ENCODE data around the gene ZFYVE27.

The ZFYVE27 gene, protein sequence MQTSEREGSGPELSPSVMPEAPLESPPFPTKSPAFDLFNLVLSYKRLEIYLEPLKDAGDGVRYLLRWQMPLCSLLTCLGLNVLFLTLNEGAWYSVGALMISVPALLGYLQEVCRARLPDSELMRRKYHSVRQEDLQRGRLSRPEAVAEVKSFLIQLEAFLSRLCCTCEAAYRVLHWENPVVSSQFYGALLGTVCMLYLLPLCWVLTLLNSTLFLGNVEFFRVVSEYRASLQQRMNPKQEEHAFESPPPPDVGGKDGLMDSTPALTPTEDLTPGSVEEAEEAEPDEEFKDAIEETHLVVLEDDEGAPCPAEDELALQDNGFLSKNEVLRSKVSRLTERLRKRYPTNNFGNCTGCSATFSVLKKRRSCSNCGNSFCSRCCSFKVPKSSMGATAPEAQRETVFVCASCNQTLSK

DNA sequence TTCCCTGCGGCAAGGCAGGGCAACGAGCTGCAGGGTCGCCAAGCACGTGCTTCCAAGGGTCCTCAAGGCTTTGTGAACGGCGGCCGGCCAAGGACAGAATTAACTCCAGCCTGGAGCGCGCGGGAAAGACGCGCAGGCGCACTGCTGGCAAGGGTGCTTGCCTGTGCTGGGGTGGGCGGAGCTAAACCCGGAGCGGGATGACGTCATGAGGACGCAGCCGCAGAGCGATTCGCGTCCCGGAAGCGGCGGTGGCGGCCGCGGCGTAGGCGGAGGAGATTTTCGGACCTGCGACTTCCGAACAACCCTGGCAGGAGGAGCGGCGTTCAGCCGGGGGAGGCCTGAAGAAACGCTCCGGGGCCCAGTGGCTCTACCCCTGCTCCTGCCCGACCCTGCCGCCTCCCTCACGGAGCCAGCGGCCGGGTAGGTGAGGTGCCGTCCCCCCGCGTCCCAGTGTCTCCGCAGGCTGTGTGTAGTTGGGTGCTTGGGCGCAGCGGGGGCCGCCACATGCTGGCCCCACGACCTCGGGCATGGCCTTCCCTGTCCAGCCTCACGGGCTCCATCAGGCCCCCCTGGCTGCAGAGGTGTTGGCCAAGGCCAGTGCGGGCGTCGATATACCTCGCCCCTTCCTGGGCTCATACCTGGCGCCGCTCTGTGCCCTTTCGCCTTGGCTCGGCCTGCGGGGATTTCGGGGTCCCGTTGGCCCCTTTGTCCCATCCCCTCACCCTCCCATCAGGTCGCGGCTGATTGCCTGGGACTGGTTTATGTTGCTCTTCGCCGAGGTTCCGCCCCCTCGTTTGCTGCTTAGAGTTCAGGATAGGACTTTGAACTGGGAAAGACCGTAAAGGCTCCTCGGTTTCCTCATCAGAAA, at the start of gene ZFYVE27:
ZFYVE27 (plus strand) TSS at position 227 of the 868 bp plus-strand sequence. CDS start 1,350 bp downstream, outside the sequence.
- in situ Hi-C loops (cut with MboI; ENCODE audit: low sequenced_read_pairs) = no loop called here

DNA sequence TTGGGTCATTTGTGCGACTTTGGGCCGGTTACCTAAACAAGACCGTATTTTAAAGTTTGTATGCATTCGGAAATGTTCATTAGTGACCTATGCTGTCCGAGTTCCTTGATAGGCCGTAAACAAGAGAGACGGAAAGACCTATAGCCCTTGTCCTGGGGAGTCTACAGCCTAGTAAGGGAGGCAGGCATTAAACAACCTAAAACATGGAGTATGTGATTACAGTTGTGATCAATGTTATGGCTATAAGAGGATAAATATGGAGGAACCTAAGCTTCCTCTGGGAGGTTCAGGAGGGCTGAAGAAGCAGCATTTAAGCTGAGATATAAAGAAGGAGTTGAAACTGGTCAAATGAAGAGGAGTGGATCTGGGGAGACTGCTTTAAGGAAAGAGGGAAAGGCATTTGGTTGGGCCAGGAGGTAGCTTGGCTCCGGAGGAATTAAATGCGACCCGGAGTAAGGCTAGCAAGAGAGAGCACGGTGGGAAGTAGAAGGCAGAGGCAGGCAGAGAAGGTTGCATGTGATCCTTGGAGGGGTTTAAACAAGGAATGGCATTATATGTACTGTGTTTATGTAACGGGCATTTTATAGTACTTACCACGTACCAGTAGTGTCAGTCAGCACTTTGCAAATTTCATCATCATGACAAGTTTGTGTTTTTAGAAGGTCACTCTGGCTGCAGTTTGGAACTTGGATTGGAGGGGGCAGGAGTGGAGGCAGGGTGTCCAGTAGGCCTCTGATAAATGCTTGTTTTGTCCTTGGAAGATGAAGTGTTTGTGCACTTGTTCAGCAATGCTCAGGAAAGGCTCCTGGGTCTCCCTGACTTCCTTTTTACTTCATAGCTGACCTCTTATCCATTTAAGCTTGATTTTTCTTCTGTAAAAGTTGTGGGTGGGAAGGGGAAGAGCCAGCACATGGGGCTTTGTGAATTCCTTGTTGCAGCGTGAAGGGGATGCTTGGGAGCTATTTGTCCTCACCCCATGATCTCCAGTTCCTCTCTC, 48.8 kb upstream of the ZFYVE27 start:
- in situ Hi-C loops (cut with MboI; ENCODE audit: low sequenced_read_pairs) = no loop called here

DNA sequence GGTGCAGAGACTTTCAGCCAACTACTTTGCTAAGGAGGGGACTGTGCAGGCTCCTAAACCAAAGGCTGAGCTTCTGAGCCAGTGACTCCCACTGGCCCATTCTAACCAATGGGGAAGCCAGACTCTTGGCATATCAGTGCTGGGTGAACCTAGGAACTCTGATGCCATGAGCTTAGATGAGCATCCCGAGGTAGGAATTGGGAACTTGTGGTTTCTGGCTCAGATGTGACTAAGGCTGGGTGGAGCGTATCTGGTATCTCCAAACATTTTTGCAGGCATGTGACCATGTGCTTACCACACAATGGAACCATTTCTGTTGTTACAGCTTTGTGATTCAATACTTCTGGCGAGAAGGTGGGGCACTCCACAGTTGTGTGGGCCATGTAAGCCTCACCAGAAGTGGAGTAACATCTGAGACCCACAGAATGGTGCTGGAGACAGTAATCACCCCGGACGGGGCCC, 47.3 kb upstream of the ZFYVE27 start:
- in situ Hi-C loops (cut with MboI; ENCODE audit: low sequenced_read_pairs) = loop anchor here (10.0 kb wide), 1 partner anchor 1285 kb away; no protein-coding TSS in a partner anchor

DNA sequence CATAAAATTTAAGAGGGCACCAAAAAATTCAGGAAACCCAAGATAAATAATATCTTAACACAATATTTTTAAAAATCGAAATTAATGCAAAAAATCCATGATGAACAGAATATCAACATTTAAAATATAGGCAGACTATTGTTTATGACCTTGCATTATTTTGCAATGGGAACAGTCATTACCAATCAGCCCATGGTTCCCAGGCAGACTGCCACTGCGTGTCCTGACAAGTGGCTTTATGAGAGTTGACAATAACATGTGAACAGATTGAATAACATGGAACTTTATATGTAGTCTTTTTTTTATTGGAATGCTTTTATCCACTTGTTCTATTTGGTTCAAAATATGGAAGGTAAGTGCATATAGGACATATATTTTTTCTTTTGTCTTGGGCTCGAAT, 46.8 kb upstream of the ZFYVE27 start:
- in situ Hi-C loops (cut with MboI; ENCODE audit: low sequenced_read_pairs) = loop anchor here (10.0 kb wide), 1 partner anchor 1285 kb away; no protein-coding TSS in a partner anchor

DNA sequence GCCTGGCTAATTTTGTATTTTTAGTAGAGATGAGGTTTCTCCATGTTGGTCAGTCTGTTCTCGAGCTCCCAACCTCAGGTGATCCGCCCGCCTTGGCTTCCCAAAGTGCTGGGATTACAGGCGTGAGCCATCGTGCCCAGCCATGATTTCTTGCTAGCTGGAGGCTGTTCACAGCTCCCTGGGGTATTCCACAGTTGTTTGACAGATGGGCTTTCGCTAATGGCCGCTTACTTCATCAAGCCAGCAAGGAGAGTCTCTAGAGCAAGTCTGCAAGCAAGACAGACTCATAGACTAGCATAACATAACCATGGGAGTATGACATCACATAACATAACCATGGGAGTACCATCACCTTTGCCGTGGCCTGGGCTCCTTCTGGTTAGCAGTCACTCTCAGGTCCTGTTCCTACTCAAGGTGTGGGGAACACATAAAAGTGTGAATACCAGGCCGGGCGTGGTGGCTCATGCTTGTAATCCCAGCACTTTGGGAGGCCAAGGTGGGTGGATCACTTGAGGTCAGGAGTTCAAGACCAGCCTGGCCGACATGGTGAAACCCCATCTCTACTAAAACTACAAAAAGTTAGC, 38.8 kb upstream of the ZFYVE27 start:
- in situ Hi-C loops (cut with MboI; ENCODE audit: low sequenced_read_pairs) = loop anchor here (10.0 kb wide), 1 partner anchor 1293 kb away; no protein-coding TSS in a partner anchor

DNA sequence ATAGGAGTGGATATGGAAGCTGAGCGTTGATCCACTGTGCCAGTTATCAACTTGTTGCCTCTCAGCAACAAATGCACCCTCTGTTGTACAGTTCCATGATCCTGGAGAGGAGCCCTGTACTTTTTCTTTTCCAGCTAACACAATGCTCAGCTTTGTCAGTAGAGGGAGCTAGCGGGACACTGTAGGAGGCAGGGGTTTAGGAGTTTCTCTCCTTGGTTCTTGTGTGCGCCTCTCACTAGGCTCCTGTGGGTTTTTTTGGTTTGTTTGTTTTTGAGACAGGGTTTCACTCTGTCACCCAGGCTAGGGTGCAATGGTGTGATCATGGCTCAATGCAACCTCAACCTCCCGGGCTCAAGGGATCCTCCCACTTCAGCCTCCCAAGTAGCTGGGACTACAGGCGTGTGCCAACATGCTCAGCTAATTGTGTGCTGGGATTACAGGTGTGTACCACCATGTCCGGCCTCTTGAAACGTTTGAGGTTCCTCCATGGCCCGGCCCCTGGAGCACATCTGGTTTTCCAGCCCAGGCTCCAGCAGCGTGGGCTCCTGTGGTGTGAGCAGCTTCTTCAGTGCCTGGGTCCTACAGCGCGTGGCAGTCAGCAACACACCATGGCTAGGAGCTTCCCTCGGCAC, 35.4 kb upstream of the ZFYVE27 start:
- in situ Hi-C loops (cut with MboI; ENCODE audit: low sequenced_read_pairs) = no loop called here

DNA sequence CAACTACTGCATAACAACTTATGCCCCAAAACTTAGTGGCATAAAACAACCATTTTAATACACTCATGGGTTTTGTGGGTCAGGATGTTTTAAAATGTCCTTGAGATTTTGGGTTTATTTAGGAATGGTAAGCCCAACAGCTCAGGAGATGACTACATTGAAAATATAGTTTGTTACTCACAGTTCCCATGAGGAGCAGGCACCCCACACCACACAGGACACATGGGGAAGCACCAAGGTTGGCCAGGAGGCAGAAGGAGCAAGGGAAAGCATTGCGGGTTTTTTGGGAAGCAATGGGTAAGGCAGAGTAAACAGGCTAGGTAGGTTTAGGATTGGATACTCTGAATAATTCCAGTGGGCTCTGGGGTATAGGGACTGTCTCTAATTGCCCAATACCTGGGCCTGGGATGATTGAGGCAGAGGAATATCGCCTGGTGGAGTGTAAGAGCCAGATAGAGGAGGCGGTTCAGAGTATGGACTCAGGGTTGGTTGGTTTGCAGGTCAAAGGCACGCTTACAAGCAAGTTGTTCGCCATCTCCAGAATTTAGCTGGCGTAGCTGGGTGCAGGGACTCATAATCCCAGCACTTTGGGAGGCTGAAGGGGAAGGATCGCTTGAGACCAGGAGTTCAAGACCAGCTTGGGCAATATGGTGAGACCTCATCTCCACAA, 33.4 kb upstream of the ZFYVE27 start:
- in situ Hi-C loops (cut with MboI; ENCODE audit: low sequenced_read_pairs) = no loop called here

DNA sequence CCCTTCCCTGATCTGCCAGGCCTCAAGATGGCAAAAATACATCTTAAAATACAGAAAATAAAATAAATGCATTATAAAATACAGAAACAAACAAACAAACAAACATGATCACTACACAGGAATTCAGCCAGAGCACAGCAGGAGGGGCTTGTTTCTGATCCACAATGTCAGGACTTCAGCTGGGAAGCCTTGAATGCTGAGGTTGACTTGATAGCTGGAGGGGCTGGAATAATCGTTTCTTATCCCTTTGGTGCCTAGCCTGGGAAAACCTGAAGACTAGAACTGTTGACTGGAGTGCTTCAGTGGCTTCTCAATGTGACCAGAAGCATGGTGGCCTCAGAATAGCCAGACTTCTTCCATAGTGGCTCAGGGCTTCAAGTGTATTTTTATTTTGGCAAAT, 32.6 kb upstream of the ZFYVE27 start:
- in situ Hi-C loops (cut with MboI; ENCODE audit: low sequenced_read_pairs) = no loop called here

DNA sequence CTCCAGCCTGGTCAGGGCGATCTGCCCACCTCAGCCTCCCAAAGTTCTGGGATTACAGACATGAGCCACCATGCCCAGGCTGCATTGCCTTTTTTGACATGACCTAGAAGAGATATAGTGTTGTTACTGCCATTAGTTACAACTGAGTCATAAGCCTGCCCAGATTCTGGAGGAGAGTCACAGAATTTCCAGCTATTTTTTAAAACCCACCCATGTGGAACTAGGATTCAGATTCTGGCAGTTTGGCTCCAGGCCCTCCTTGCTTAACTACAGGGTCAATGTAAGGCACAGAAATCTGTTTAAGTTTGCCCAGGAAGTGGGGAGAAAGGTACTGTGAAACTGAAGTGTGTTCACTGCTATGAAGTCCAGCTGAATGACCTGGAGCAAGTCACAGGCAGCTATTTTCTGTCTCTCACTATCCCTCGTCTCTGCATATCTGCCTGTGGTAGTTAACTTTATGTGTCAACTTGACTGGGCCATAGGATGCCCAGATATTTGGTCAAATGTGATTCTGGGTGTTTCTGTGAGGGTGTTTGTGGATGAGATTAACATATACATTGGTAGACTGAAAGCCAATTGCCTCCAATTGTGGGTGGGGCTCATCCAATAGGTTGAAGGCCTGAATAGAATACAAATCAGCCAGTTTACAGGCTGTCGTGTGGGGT, 31.8 kb upstream of the ZFYVE27 start:
- in situ Hi-C loops (cut with MboI; ENCODE audit: low sequenced_read_pairs) = no loop called here

DNA sequence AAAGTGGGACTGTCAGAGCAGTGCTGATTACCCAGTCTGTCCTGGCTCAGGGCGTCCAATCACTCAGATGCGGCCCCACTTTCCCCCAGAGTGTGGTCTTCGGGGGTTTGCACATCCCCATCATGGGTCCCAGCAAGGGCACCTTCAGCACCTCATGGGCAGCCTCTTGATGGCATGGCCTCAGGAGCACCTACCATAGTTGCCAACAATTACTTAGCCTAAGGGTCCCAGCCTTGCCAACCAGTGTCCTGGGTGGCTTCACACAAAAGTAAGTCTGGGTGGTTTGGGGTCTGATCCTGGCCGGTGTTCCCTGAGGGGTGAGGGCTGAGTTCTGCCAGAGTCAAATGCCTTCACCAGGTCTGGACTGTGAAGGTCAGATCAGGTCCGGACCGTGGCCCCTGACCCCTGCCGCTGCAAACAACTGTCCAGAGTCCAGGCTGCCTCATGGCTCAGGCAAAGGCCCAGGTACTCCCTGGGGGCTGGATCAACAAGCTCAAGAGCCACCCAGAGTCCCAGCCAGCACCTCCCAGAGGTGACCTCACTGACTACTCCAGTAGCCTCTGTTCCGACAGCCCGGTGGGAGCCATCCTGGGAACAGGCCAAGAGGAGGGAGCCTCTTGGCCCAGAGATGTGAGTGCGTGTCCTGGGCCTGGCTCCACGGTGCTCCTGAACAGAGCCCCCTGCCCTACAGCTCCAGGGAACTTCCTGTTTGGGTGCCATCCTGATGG, 29.6 kb upstream of the ZFYVE27 start:
- in situ Hi-C loops (cut with MboI; ENCODE audit: low sequenced_read_pairs) = no loop called here

DNA sequence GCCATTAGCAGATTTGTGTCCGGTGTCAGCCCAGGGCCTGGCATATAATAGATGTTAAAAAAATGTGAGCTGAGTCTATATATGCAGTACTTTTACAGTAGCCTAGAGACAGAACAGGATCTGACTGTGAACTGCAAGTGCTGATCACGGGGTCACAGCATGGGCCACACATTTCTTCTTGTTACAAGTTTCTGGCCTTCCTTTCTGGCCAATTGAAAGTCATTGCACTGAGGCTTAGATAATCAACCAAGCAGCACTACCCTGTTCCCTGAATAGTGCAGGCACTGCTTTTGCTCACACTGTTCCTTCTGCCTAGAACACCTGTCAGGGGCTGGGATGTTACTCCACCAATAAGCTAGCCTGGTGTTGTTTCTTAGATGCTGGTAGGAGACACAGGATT, 28.8 kb upstream of the ZFYVE27 start:
- in situ Hi-C loops (cut with MboI; ENCODE audit: low sequenced_read_pairs) = no loop called here

DNA sequence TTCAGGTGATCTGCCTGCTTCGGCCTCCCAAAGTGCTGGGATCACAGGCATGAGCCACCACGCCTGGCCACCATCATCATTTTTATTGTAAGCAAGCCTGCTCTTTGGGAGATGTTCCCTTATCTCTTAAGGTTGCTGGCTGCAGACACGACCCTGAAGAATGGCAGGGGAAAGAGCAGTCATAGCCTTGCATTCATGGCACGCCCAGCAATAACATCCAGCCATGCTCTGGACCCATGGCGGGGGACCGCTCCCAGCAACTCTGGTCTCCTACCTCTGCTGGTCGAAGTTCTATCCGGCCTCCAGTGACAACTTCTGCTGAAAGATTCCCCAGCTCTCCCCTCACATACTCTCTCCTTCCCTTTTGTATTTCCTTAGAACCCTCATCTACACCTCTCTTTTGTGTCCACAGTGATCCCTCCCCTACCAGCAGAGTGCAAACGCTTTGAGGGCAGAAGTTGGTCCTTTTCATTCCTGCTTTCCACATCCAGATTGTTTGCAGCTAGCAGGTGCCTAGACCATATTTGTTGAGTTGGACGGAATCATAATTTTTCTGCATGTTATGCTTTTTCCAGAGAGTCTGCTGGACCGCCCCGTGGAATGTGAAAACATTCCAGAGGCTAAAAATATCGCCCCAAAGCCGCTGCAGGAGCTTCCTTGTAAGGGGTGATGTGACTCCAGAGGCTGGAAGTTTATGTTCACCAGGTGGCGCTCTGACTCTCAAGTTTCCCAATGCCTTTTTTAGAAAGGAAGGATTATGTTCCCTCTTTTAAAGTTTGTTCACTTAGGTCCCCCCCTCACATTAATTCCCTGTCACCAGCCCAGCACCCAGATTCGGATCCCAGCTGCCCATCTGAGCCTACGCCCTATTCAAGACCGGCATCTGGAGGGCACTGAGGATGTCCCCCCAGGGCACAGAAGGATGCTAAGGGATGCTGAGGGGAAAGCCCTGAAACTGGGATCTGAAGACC, 27.7 kb upstream of the ZFYVE27 start:
- in situ Hi-C loops (cut with MboI; ENCODE audit: low sequenced_read_pairs) = no loop called here

DNA sequence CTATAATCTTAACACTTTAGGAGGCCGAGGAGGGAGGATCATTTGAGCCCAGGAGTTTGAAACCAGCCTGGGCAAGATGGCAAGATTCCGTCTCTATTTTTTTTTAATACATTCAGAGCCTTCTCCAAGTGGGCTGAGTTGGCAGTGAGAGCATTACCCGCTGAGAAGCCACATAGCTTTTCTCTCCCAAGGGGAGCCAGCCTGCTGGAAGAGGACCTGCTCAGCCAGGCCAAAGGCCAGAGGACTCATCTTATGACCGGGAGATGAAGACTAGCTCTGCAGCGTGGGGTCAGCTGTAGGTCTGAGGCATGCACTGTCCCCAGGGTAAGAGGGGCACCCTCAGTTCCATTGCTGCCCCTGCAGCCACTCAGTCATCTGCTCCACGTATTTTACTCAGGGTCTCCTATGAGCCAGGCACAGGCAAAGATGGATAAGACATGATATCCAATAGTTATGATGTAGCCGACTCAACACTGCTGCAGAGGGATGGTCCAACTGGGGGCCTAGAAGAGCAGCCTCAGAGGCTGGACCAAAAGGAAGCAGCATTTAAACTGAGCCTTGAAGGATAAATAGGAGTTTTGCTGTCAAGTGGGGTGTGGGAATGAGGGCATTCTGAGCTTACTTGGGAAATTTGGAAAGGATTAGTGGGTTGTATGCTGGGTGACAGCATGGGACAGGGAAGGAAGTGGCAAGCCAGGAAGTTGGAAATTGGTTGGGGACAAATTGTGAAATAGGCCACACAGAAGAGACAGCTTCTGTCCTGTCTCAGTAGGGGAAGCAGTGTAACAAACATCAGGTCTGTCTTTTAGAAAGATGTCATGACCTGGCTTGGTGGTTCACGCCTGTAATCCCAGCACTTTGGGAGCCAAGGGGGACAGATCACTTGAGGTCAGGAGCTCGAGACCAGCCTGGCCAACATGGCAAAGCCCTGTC, 25.0 kb upstream of the ZFYVE27 start:
- in situ Hi-C loops (cut with MboI; ENCODE audit: low sequenced_read_pairs) = no loop called here

DNA sequence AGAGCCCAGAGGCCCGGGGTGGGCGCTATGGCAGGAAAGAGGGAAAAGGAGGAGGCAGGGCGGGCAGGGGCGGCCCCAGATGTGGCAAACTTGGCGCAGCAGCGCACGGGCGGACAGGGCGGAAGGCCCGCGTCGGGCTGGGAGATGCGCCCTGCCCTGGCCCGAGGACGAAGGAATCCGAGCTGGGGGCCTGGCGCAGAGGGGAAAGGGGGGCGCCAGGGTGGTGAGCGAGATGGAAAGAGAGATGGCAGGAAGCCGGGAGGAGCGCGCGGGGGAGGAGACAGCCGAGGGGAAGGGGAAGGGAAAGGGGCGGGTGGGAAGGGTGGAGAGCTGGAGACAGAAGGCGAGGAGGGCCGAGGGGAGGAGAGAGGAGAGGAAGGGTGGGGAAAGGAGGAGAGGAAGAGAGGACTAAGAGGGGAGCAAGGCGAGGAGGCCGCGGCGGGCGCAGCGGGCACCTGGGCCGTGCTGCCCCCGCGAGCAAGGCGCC, 23.5 kb upstream of the ZFYVE27 start, which contains the start of gene MARVELD1:
MARVELD1 (plus strand) TSS at position 392 of the 487 bp plus-strand sequence. CDS start 147 bp downstream, outside the sequence.
- in situ Hi-C loops (cut with MboI; ENCODE audit: low sequenced_read_pairs) = no loop called here

DNA sequence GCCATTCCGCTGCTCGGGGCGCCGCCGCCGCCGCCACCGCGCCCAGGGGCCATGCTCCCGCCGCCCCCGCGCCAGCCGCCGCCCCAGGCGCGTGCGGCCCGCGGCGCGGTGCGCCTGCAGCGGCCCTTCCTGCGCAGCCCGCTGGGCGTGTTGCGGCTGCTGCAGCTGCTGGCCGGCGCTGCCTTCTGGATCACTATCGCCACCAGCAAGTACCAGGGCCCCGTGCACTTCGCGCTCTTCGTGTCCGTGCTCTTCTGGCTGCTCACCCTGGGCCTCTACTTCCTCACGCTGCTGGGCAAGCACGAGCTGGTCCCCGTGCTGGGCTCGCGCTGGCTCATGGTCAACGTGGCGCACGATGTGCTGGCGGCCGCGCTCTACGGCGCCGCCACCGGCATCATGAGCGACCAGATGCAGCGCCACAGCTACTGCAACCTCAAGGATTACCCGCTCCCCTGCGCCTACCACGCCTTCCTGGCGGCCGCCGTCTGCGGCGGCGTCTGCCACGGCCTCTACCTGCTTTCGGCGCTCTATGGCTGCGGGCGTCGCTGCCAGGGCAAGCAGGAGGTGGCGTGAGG, 23.0 kb upstream of the ZFYVE27 start:
- in situ Hi-C loops (cut with MboI; ENCODE audit: low sequenced_read_pairs) = no loop called here

Data from HL-60/S4 treated with phorbol 12-myristate 13-acetate at 8.2 ng/mL for 4 days and 3 days (cell line).